Activated CD8-positive, alpha-beta memory T cell treated with anti-CD3 and anti-CD28 coated beads, Interleukin-2, amount 10 ng/mL, durations not matched to agents 7 days and 5 days (primary cell): ENCODE data around the gene ATP2C2. TPM values are rescaled to one million over a fixed set of nuclear protein-coding genes. Genes with fewer than 3 reads are reported as not detected.
"Not testable (repeated sequence)": the region's sequence is repeated elsewhere in the genome, so short reads cannot be mapped to it uniquely, and the experiment has no call there.

ENCODE experiments used
- ATAC-seq: fragments of 150-1000 bp; cut with Tn5 transposase; one replicate; pipeline ENCODE4 v1.10.0; 2021; ENCODE audit warnings: moderate library complexity
- CTCF ChIA-PET: fragments of 350-600 bp; sonication (Branson Sonifier 250); formaldehyde crosslinking; loops from one replicate; lab custom pipeline; 2021; ENCODE audit warnings: antibody characterized with exemption; lab: Charles Lee
- DNase-seq: peaks from one replicate; pipeline ENCODE4 v3.0.0-alpha.2; 2020
- H3K27ac Mint-ChIP-seq: one replicate; pipeline ENCODE4 v1.8.0; 2021; ENCODE audit warnings: mild to moderate bottlenecking, mixed read lengths
- H3K27me3 Mint-ChIP-seq: one replicate; pipeline ENCODE4 v1.8.0; 2021; ENCODE audit warnings: mixed read lengths
- H3K36me3 Mint-ChIP-seq: one replicate; pipeline ENCODE4 v1.8.0; 2021; ENCODE audit warnings: mild to moderate bottlenecking, mixed read lengths
- H3K4me1 Mint-ChIP-seq: one replicate; pipeline ENCODE4 v1.8.0; 2021; ENCODE audit warnings: mixed read lengths
- H3K4me3 Mint-ChIP-seq: one replicate; pipeline ENCODE4 v1.8.0; 2021; ENCODE audit warnings: mild to moderate bottlenecking, moderate library complexity, mixed read lengths
- H3K9me3 Mint-ChIP-seq: one replicate; pipeline ENCODE4 v1.8.0; 2022; ENCODE audit warnings: low read depth, mixed read lengths
- total RNA-seq, 2 experiments: library from RNA; stranded (reverse); gene quantifications; one replicate each; pipeline ENCODE4 v1.2.3, GENCODE V29; 2021

ATP2C2 gene
- total RNA-seq, 2 experiments from 2014 or later, result not detected

GRCh38 chr16:84379709-84380362 is 11.5 kb downstream of the ATP2C2 start:
- DNase-seq, result no peak
- Mint-ChIP-seq H3K9me3 (peaks cover 4% of the 10 kb centered on the region), H3K4me3 (no peak overlapping the region), H3K27me3 (peaks cover 24% of the 10 kb centered on the region), H3K4me1 (peaks cover 2% of the 10 kb centered on the region), H3K36me3 (no peaks in the 10 kb centered on the region), H3K27ac (no peak overlapping the region)
- CTCF ChIA-PET, result no interaction called here
- no peak for ATAC-seq

GRCh38 chr16:84380405-84380804 is 12.1 kb downstream of the ATP2C2 start:
- ATAC-seq (no peak), DNase-seq (no peak)
- Mint-ChIP-seq H3K27me3 (peaks cover 23% of the 10 kb centered on the region), H3K36me3 (no peaks in the 10 kb centered on the region), H3K27ac (no peak overlapping the region), H3K4me1 (peaks cover 2% of the 10 kb centered on the region), H3K4me3 (no peak overlapping the region), H3K9me3 (peaks cover 9% of the 10 kb centered on the region)
- CTCF ChIA-PET, result no interaction called here

- peaks cover 14% of the 10 kb centered on the region for H3K27me3 Mint-ChIP-seq
- DNase-seq (no peak), ATAC-seq (no peak)
- no peak overlapping the region for H3K27ac Mint-ChIP-seq
- peaks cover 17% of the 10 kb centered on the region for H3K9me3 Mint-ChIP-seq
- peaks cover 2% of the 10 kb centered on the region for H3K4me1 Mint-ChIP-seq
- CTCF ChIA-PET, result no interaction called here
- H3K36me3 Mint-ChIP-seq, result no peaks in the 10 kb centered on the region
- no peak overlapping the region for H3K4me3 Mint-ChIP-seq
These were observed 14.1 kb downstream of the ATP2C2 start for GRCh38 chr16:84382396-84382795.

GRCh38 chr16:84383106-84383505 is 14.8 kb downstream of the ATP2C2 start:
- CTCF ChIA-PET, result no interaction called here
- no peaks in the 10 kb centered on the region for H3K36me3 Mint-ChIP-seq

GRCh38 chr16:84386047-84386446 is 17.7 kb downstream of the ATP2C2 start:
- Mint-ChIP-seq H3K27ac (no peak overlapping the region), H3K27me3 (peaks cover 1% of the 10 kb centered on the region), H3K4me3 (no peak overlapping the region), H3K4me1 (no peaks in the 10 kb centered on the region), H3K36me3 (no peaks in the 10 kb centered on the region), H3K9me3 (peaks cover 17% of the 10 kb centered on the region)
- CTCF ChIA-PET, result no interaction called here
- ATAC-seq (no peak), DNase-seq (no peak)

More at GRCh38 chr16:84383106-84383505, 14.8 kb downstream of the ATP2C2 start:
- peaks cover 2% of the 10 kb centered on the region for H3K4me1 Mint-ChIP-seq
- H3K27me3 Mint-ChIP-seq, result peaks cover 14% of the 10 kb centered on the region
- DNase-seq (no peak), ATAC-seq (no peak)
- H3K4me3 Mint-ChIP-seq, result no peak overlapping the region
- H3K27ac Mint-ChIP-seq, result no peak overlapping the region
- peaks cover 17% of the 10 kb centered on the region for H3K9me3 Mint-ChIP-seq

GRCh38 chr16:84387021-84387420 is 18.7 kb downstream of the ATP2C2 start:
- H3K9me3 Mint-ChIP-seq, result peaks cover 17% of the 10 kb centered on the region
- H3K27me3 Mint-ChIP-seq, result peaks cover 8% of the 10 kb centered on the region
- no peak overlapping the region for H3K4me3 Mint-ChIP-seq
- H3K27ac Mint-ChIP-seq, result no peak overlapping the region
- DNase-seq (no peak), ATAC-seq (no peak)
- no peaks in the 10 kb centered on the region for H3K36me3 Mint-ChIP-seq
- CTCF ChIA-PET, result no interaction called here
- no peaks in the 10 kb centered on the region for H3K4me1 Mint-ChIP-seq

GRCh38 chr16:84390131-84390785 is 21.9 kb downstream of the ATP2C2 start:
- CTCF ChIA-PET, result no interaction called here
- peaks cover 10% of the 10 kb centered on the region for H3K27me3 Mint-ChIP-seq
- DNase-seq (no peak), ATAC-seq (no peak)
- no peaks in the 10 kb centered on the region for H3K36me3 Mint-ChIP-seq
- H3K4me1 Mint-ChIP-seq, result no peaks in the 10 kb centered on the region
- no peak overlapping the region for H3K27ac Mint-ChIP-seq
- no peak overlapping the region for H3K4me3 Mint-ChIP-seq
- H3K9me3 Mint-ChIP-seq, result peaks cover 10% of the 10 kb centered on the region

GRCh38 chr16:84391151-84392030 is 23.1 kb downstream of the ATP2C2 start:
- Mint-ChIP-seq H3K4me1 (no peaks in the 10 kb centered on the region), H3K36me3 (no peaks in the 10 kb centered on the region), H3K27ac (no peak overlapping the region), H3K9me3 (peaks cover under 1% of the 10 kb centered on the region), H3K4me3 (no peak overlapping the region), H3K27me3 (peaks cover 14% of the 10 kb centered on the region)
- ATAC-seq (no peak), DNase-seq (no peak)
- CTCF ChIA-PET, result no interaction called here

GRCh38 chr16:84392031-84392360 is 23.7 kb downstream of the ATP2C2 start:
- no peak overlapping the region for H3K27ac Mint-ChIP-seq
- no peaks in the 10 kb centered on the region for H3K36me3 Mint-ChIP-seq
- no peak for DNase-seq
- H3K4me1 Mint-ChIP-seq, result no peaks in the 10 kb centered on the region
- H3K9me3 Mint-ChIP-seq, result no peaks in the 10 kb centered on the region
- CTCF ChIA-PET, result no interaction called here
- H3K4me3 Mint-ChIP-seq, result no peak overlapping the region
- peaks cover 17% of the 10 kb centered on the region for H3K27me3 Mint-ChIP-seq
- ATAC-seq, result no peak

GRCh38 chr16:84396082-84396481 is 27.7 kb downstream of the ATP2C2 start:
- DNase-seq, H3K4me3 Mint-ChIP-seq, H3K4me1 Mint-ChIP-seq, CTCF ChIA-PET, H3K36me3 Mint-ChIP-seq, ATAC-seq, H3K9me3 Mint-ChIP-seq, H3K27ac Mint-ChIP-seq: not testable (repeated sequence)
- peaks cover 30% of the 10 kb centered on the region for H3K27me3 Mint-ChIP-seq

GRCh38 chr16:84396537-84397008 is 28.2 kb downstream of the ATP2C2 start:
- no peaks in the 10 kb centered on the region for H3K4me1 Mint-ChIP-seq
- ATAC-seq (no peak), DNase-seq (no peak)
- H3K27me3 Mint-ChIP-seq, result peaks cover 27% of the 10 kb centered on the region
- CTCF ChIA-PET, result no interaction called here
- H3K9me3 Mint-ChIP-seq, result no peaks in the 10 kb centered on the region
- no peaks in the 10 kb centered on the region for H3K36me3 Mint-ChIP-seq
- no peak overlapping the region for H3K27ac Mint-ChIP-seq
- no peak overlapping the region for H3K4me3 Mint-ChIP-seq

- Mint-ChIP-seq H3K27me3 (peaks cover 29% of the 10 kb centered on the region), H3K9me3 (no peaks in the 10 kb centered on the region), H3K4me3 (no peak overlapping the region), H3K36me3 (no peaks in the 10 kb centered on the region), H3K4me1 (no peaks in the 10 kb centered on the region), H3K27ac (no peak overlapping the region)
- no peak for DNase-seq
- CTCF ChIA-PET, result no interaction called here
- no peak for ATAC-seq
These were observed 28.8 kb downstream of the ATP2C2 start for GRCh38 chr16:84397090-84397489.

- H3K4me3 Mint-ChIP-seq, result no peak overlapping the region
- CTCF ChIA-PET, result no interaction called here
- H3K36me3 Mint-ChIP-seq, result no peaks in the 10 kb centered on the region
- H3K4me1 Mint-ChIP-seq, result no peaks in the 10 kb centered on the region
- H3K27me3 Mint-ChIP-seq, result peaks cover 35% of the 10 kb centered on the region
- DNase-seq (no peak), ATAC-seq (no peak)
- no peak overlapping the region for H3K27ac Mint-ChIP-seq
- H3K9me3 Mint-ChIP-seq, result no peaks in the 10 kb centered on the region
These were observed 30.4 kb downstream of the ATP2C2 start for GRCh38 chr16:84398701-84399100.
